ENCODE measurements around the gene COL4A2. TPM values are rescaled to one million over a fixed set of nuclear protein-coding genes. Genes with fewer than 3 reads are reported as not detected.

The COL4A2 gene
- total RNA-seq, 1 donor from 2014 or later = 120 TPM

GRCh38 chr13:110317093-110317492 is 10.0 kb downstream of the COL4A2 start:
- Mint-ChIP-seq H3K27me3 (peaks cover 4% of the 10 kb centered on the region), H3K4me3 (ENCODE audit: low read depth) (no peak overlapping the region), H3K9me3 (ENCODE audit: low read depth) (peaks cover 3% of the 10 kb centered on the region), H3K27ac (no peak overlapping the region), H3K36me3 (ENCODE audit: insufficient read depth) (peaks cover 8% of the 10 kb centered on the region), H3K4me1 (ENCODE audit: low read depth) (peaks cover 13% of the 10 kb centered on the region)
- no peak for DNase-seq (ENCODE audit: low spot score, unreplicated experiment)
- TF ChIP-seq CTCF (IDR thresholded peaks at IDR 0.05; ENCODE audit: unreplicated experiment) = no peak

- no peak overlapping the region for H3K4me3 Mint-ChIP-seq (ENCODE audit: low read depth)
- DNase-seq (ENCODE audit: low spot score, unreplicated experiment) = no peak
Measured at GRCh38 chr13:110317496-110318195, 10.6 kb downstream of the COL4A2 start.

GRCh38 chr13:110318920-110319319 is 11.8 kb downstream of the COL4A2 start:
- Mint-ChIP-seq H3K36me3 (ENCODE audit: insufficient read depth) (peaks cover 8% of the 10 kb centered on the region), H3K27ac (no peak overlapping the region), H3K9me3 (ENCODE audit: low read depth) (peaks cover 3% of the 10 kb centered on the region), H3K27me3 (no peaks in the 10 kb centered on the region), H3K4me1 (ENCODE audit: low read depth) (peaks cover 6% of the 10 kb centered on the region), H3K4me3 (ENCODE audit: low read depth) (no peak overlapping the region)
- TF ChIP-seq CTCF (IDR thresholded peaks at IDR 0.05; ENCODE audit: unreplicated experiment) = no peak
- DNase-seq (ENCODE audit: low spot score, unreplicated experiment) = no peak

More at GRCh38 chr13:110317496-110318195, 10.6 kb downstream of the COL4A2 start:
- H3K27me3 Mint-ChIP-seq = no peaks in the 10 kb centered on the region
- H3K36me3 Mint-ChIP-seq (ENCODE audit: insufficient read depth) = peaks cover 10% of the 10 kb centered on the region
- peaks cover 3% of the 10 kb centered on the region for H3K9me3 Mint-ChIP-seq (ENCODE audit: low read depth)
- peaks cover 9% of the 10 kb centered on the region for H3K4me1 Mint-ChIP-seq (ENCODE audit: low read depth)
- H3K27ac Mint-ChIP-seq = no peak overlapping the region
- no peak for TF ChIP-seq CTCF (IDR thresholded peaks at IDR 0.05; ENCODE audit: unreplicated experiment)

GRCh38 chr13:110319397-110319773 is 12.3 kb downstream of the COL4A2 start:
- no peak overlapping the region for H3K4me3 Mint-ChIP-seq (ENCODE audit: low read depth)

More at GRCh38 chr13:110319397-110319773, 12.3 kb downstream of the COL4A2 start:
- H3K27me3 Mint-ChIP-seq = no peaks in the 10 kb centered on the region
- DNase-seq (ENCODE audit: low spot score, unreplicated experiment) = no peak
- no peak for TF ChIP-seq CTCF (IDR thresholded peaks at IDR 0.05; ENCODE audit: unreplicated experiment)
- peaks cover 8% of the 10 kb centered on the region for H3K36me3 Mint-ChIP-seq (ENCODE audit: insufficient read depth)
- H3K9me3 Mint-ChIP-seq (ENCODE audit: low read depth) = peaks cover 3% of the 10 kb centered on the region
- peaks cover 6% of the 10 kb centered on the region for H3K4me1 Mint-ChIP-seq (ENCODE audit: low read depth)
- no peak overlapping the region for H3K27ac Mint-ChIP-seq
